Liver (tissue), 3 donors: Measurements from ENCODE around the gene LRRC15.

Experiments used
- ATF3 ChIP-seq: IDR thresholded peaks from 2 replicates; pipeline ENCODE4 v1.6.1; 2016; ENCODE audit warnings: antibody characterized with exemption
- FOXA1 ChIP-seq: IDR thresholded peaks from 2 replicates; pipeline ENCODE4 v1.6.1; 2016; ENCODE audit warnings: antibody characterized with exemption
- HNF4G ChIP-seq: IDR thresholded peaks from 2 replicates; pipeline ENCODE4 v1.6.1; 2016; ENCODE audit warnings: antibody characterized with exemption
- JUND ChIP-seq, 2 donors: IDR thresholded peaks; 2 replicates each; pipeline ENCODE4 v1.6.1; 2016; ENCODE audit warnings: antibody characterized with exemption in 2 of 2
- TAF1 ChIP-seq: conservative IDR thresholded peaks from 2 replicates; pipeline ENCODE4 v1.6.1; 2016; ENCODE audit warnings: antibody characterized with exemption, mild to moderate bottlenecking
- YY1 ChIP-seq: IDR thresholded peaks from 2 replicates; pipeline ENCODE4 v1.6.1; 2016; ENCODE audit warnings: antibody characterized with exemption, mild to moderate bottlenecking
- TF ChIP-seq, protein P1 (sequence below): fragments of 150-350 bp; IDR thresholded peaks from 2 replicates; pipeline ENCODE4 v1.5.1; 2017; ENCODE audit warnings: improper control_type of control experiment, low read depth, low read length; ENCODE audit not compliant: missing input control
- TF ChIP-seq, protein P2 (sequence below): IDR thresholded peaks from 2 replicates; pipeline ENCODE4 v1.6.1; 2016; ENCODE audit warnings: antibody characterized with exemption
- TF ChIP-seq, protein P3 (sequence below): IDR thresholded peaks from 2 replicates; pipeline ENCODE4 v1.6.1; 2016; ENCODE audit warnings: antibody characterized with exemption, mild to moderate bottlenecking
- TF ChIP-seq, protein P4 (sequence below): IDR thresholded peaks from 2 replicates; pipeline ENCODE4 v1.6.1; 2016; ENCODE audit warnings: antibody characterized with exemption
- donor health status: healthy.
- donor health status: healthy.

- TF ChIP-seq YY1 = no peak
- TF ChIP-seq, protein P1, sequence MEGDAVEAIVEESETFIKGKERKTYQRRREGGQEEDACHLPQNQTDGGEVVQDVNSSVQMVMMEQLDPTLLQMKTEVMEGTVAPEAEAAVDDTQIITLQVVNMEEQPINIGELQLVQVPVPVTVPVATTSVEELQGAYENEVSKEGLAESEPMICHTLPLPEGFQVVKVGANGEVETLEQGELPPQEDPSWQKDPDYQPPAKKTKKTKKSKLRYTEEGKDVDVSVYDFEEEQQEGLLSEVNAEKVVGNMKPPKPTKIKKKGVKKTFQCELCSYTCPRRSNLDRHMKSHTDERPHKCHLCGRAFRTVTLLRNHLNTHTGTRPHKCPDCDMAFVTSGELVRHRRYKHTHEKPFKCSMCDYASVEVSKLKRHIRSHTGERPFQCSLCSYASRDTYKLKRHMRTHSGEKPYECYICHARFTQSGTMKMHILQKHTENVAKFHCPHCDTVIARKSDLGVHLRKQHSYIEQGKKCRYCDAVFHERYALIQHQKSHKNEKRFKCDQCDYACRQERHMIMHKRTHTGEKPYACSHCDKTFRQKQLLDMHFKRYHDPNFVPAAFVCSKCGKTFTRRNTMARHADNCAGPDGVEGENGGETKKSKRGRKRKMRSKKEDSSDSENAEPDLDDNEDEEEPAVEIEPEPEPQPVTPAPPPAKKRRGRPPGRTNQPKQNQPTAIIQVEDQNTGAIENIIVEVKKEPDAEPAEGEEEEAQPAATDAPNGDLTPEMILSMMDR = no peak
- TF ChIP-seq, protein P2, sequence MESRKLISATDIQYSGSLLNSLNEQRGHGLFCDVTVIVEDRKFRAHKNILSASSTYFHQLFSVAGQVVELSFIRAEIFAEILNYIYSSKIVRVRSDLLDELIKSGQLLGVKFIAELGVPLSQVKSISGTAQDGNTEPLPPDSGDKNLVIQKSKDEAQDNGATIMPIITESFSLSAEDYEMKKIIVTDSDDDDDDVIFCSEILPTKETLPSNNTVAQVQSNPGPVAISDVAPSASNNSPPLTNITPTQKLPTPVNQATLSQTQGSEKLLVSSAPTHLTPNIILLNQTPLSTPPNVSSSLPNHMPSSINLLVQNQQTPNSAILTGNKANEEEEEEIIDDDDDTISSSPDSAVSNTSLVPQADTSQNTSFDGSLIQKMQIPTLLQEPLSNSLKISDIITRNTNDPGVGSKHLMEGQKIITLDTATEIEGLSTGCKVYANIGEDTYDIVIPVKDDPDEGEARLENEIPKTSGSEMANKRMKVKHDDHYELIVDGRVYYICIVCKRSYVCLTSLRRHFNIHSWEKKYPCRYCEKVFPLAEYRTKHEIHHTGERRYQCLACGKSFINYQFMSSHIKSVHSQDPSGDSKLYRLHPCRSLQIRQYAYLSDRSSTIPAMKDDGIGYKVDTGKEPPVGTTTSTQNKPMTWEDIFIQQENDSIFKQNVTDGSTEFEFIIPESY = no peak
- no peak for TF ChIP-seq JUND (IDR thresholded peaks at IDR 0.05)
- no peak for TF ChIP-seq HNF4G
- no peak for TF ChIP-seq FOXA1
- TF ChIP-seq, protein P3, sequence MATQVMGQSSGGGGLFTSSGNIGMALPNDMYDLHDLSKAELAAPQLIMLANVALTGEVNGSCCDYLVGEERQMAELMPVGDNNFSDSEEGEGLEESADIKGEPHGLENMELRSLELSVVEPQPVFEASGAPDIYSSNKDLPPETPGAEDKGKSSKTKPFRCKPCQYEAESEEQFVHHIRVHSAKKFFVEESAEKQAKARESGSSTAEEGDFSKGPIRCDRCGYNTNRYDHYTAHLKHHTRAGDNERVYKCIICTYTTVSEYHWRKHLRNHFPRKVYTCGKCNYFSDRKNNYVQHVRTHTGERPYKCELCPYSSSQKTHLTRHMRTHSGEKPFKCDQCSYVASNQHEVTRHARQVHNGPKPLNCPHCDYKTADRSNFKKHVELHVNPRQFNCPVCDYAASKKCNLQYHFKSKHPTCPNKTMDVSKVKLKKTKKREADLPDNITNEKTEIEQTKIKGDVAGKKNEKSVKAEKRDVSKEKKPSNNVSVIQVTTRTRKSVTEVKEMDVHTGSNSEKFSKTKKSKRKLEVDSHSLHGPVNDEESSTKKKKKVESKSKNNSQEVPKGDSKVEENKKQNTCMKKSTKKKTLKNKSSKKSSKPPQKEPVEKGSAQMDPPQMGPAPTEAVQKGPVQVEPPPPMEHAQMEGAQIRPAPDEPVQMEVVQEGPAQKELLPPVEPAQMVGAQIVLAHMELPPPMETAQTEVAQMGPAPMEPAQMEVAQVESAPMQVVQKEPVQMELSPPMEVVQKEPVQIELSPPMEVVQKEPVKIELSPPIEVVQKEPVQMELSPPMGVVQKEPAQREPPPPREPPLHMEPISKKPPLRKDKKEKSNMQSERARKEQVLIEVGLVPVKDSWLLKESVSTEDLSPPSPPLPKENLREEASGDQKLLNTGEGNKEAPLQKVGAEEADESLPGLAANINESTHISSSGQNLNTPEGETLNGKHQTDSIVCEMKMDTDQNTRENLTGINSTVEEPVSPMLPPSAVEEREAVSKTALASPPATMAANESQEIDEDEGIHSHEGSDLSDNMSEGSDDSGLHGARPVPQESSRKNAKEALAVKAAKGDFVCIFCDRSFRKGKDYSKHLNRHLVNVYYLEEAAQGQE = no peak
- TF ChIP-seq ATF3 = no peak
- TF ChIP-seq, protein P4, sequence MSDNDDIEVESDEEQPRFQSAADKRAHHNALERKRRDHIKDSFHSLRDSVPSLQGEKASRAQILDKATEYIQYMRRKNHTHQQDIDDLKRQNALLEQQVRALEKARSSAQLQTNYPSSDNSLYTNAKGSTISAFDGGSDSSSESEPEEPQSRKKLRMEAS = no peak
- TF ChIP-seq TAF1 = no peak
Observed at GRCh38 chr3:194321693-194322640, 47.6 kb downstream of the LRRC15 start.
